Lower lobe of right lung (tissue), 2 donors: ENCODE data around the gene AARSD1. TPM values are rescaled to one million over a fixed set of nuclear protein-coding genes. Genes with fewer than 3 reads are reported as not detected.
A peak's percentile ranks its signal among the peaks of the same experiment; 100 is the strongest.

Source experiments
- ATAC-seq, 2 donors: fragments of 200-7000 bp; cut with Tn5 transposase; one replicate each; pipeline ENCODE4 v1.9.1; 2020 to 2022; ENCODE audit warnings: mild to moderate bottlenecking in 2 of 2, moderate library complexity in 2 of 2
- DNase-seq: peaks from one replicate; pipeline ENCODE4 v3.0.0-alpha.2; 2020
- H3K27ac ChIP-seq: fragments of 200-600 bp; one replicate; pipeline ENCODE4 v1.8.0; 2022
- H3K27me3 ChIP-seq: fragments of 200-600 bp; one replicate; pipeline ENCODE4 v1.8.0; 2022; ENCODE audit warnings: low read depth
- H3K36me3 ChIP-seq: fragments of 200-600 bp; one replicate; pipeline ENCODE4 v1.8.0; 2022; ENCODE audit warnings: mild to moderate bottlenecking
- H3K4me1 ChIP-seq: fragments of 200-600 bp; one replicate; pipeline ENCODE4 v1.8.0; 2022
- H3K4me3 ChIP-seq: fragments of 200-600 bp; one replicate; pipeline ENCODE4 v1.8.0; 2022; ENCODE audit warnings: mild to moderate bottlenecking
- H3K9me3 ChIP-seq: fragments of 200-600 bp; one replicate; pipeline ENCODE4 v1.8.0; 2022
- CTCF ChIP-seq: fragments of 200-600 bp; IDR thresholded peaks from one replicate; pipeline ENCODE4 v1.8.0; 2022; ENCODE audit warnings: antibody characterized with exemption, mild to moderate bottlenecking
- intact Hi-C: fragments of 100-400 bp; cut with DNase I; formaldehyde crosslinking; loops from one replicate; pipeline ENCODE4 v1.11.0; 2022
- long read RNA-seq: library from polyadenylated mRNA; unstranded; transcript quantifications from one replicate; pipeline ENCODE4 v2.0.0, GENCODE V29; 2021
- total RNA-seq: library from RNA; stranded (reverse); fragmentation: NEBNext Ultra II Directional; extraction: Animal tissue kit (Norgen Biotek cat#: 25700); gene quantifications from one replicate; pipeline ENCODE4 v1.2.1, GENCODE V29; 2021
- donor health status: DM: no; HTN: yes; CAD: no; lungs with severe emphysema.

AARSD1 gene
- 25.2 TPM for total RNA-seq
- long read RNA-seq, partial matches to known transcripts, result 0 of 5 reads
- long read RNA-seq, other reads (novel, unspliced or antisense), result 3 of 5 reads

- peak within 1 kb of the TSS; percentile 90 for H3K27ac ChIP-seq
- peak; percentile 98 to 99 for ATAC-seq
Measured at GRCh38 chr17:42964161-42964932, at the start of gene AARSD1. AARSD1 (minus strand) TSS chr17:42964454; CDS start chr17:42964440, 14 bp downstream.

GRCh38 chr17:43013296-43013695 lies 49.0 kb upstream of the AARSD1 start:
- ATAC-seq (no peak), DNase-seq (no peak)
- no peaks in the 10 kb centered on the region for H3K27me3 ChIP-seq
- H3K36me3 ChIP-seq, result peaks cover 77% of the 10 kb centered on the region
- TF ChIP-seq CTCF, result no peak
- peak overlapping the region; percentile 24 for H3K27ac ChIP-seq
- intact Hi-C loops, result no loop called here
- H3K9me3 ChIP-seq, result no peaks in the 10 kb centered on the region
- no peak overlapping the region for H3K4me3 ChIP-seq
- peaks cover 64% of the 10 kb centered on the region for H3K4me1 ChIP-seq

More at GRCh38 chr17:42964161-42964932, at the start of gene AARSD1:
- DNase-seq, result peak; percentile 95
- TF ChIP-seq CTCF, result no peak
- Histone ChIP-seq H3K4me1 (peaks cover 8% of the 10 kb centered on the region), H3K4me3 (peak within 1 kb of the TSS; percentile 80), H3K36me3 (peaks cover 35% of the 10 kb centered on the region), H3K9me3 (no peaks in the 10 kb centered on the region), H3K27me3 (no peaks in the 10 kb centered on the region)
- intact Hi-C loops, result no loop called here

- H3K4me3 ChIP-seq, result no peak overlapping the region
- no peaks in the 10 kb centered on the region for H3K27me3 ChIP-seq
- peaks cover 63% of the 10 kb centered on the region for H3K36me3 ChIP-seq
- TF ChIP-seq CTCF, result no peak
- intact Hi-C loops, result no loop called here
- H3K4me1 ChIP-seq, result peaks cover 70% of the 10 kb centered on the region
- DNase-seq (no peak), ATAC-seq (no peak)
- H3K9me3 ChIP-seq, result no peaks in the 10 kb centered on the region
- H3K27ac ChIP-seq, result peak overlapping the region; percentile 0
Measured at GRCh38 chr17:43011728-43012472, 47.6 kb upstream of the AARSD1 start.

GRCh38 chr17:43010667-43011308 lies 46.5 kb upstream of the AARSD1 start:
- Histone ChIP-seq H3K4me3 (no peak overlapping the region), H3K4me1 (peaks cover 63% of the 10 kb centered on the region), H3K36me3 (peaks cover 52% of the 10 kb centered on the region), H3K27me3 (no peaks in the 10 kb centered on the region), H3K27ac (no peak overlapping the region), H3K9me3 (no peaks in the 10 kb centered on the region)
- no peak for TF ChIP-seq CTCF
- DNase-seq (no peak), ATAC-seq (no peak)
- intact Hi-C loops, result no loop called here
